H1 (cell line): ENCODE measurements around the gene SPSB3. TPM values are rescaled to one million over a fixed set of nuclear protein-coding genes. Genes with fewer than 3 reads are reported as not detected.

Experiments
- CTCF ChIA-PET: fragments of 300-600 bp; sonication (Branson Sonifier 250); formaldehyde crosslinking; loops from one replicate; lab custom pipeline; 2021; ENCODE audit not compliant: partially characterized antibody; lab: Charles Lee
- POLR2A ChIA-PET: fragments of 300-600 bp; sonication (Branson Sonifier 250); formaldehyde crosslinking; loops from one replicate; lab custom pipeline; 2021; ENCODE audit warnings: inconsistent platforms; ENCODE audit not compliant: partially characterized antibody; lab: Charles Lee
- DNase-seq, 2 experiments: peaks; one replicate each; pipeline versions ENCODE4 v3.0.0 to v3.0.0-alpha.2; 2010 to 2022; ENCODE audit warnings: low spot score in 2 of 2, low read depth in 1 of 2, mixed read lengths in 1 of 2
- FAIRE-seq: peaks from 2 replicates; lab custom pipeline; 2011; peaks lifted over from hg19 to GRCh38; lab: Jason Lieb, UNC
- H2AFZ ChIP-seq: 2 replicates; pipeline ENCODE4 v1.8.1; 2012; ENCODE audit warnings: low read length, inconsistent platforms
- H2AK5ac ChIP-seq: 2 replicates; pipeline ENCODE4 v1.6.1; 2013; ENCODE audit warnings: low read depth, low read length
- H2BK120ac ChIP-seq: replicated peaks from 2 replicates; pipeline ENCODE3; 2013; ENCODE audit warnings: low read depth, low read length, inconsistent platforms
- H2BK12ac ChIP-seq: 2 replicates; pipeline ENCODE4 v1.6.1; 2013; ENCODE audit warnings: low read depth, low read length
- H2BK15ac ChIP-seq: 2 replicates; pipeline ENCODE4 v1.6.1; 2013; ENCODE audit warnings: low read length
- H2BK20ac ChIP-seq: 2 replicates; pipeline ENCODE4 v1.6.1; 2013; ENCODE audit warnings: low read length
- H2BK5ac ChIP-seq: 2 replicates; pipeline ENCODE4 v1.6.1; 2013; ENCODE audit warnings: low read depth, low read length
- H3K14ac ChIP-seq: 2 replicates; pipeline ENCODE4 v1.6.1; 2013; ENCODE audit warnings: inconsistent platforms; ENCODE audit not compliant: insufficient read length
- H3K18ac ChIP-seq: 2 replicates; pipeline ENCODE4 v1.6.1; 2013; ENCODE audit warnings: low read length; ENCODE audit errors: extremely low read depth
- H3K23ac ChIP-seq: 2 replicates; pipeline ENCODE4 v1.6.1; 2013; ENCODE audit warnings: inconsistent platforms; ENCODE audit not compliant: insufficient read length
- H3K23me2 ChIP-seq: 2 replicates; pipeline ENCODE4 v1.6.1; 2013; ENCODE audit warnings: low read depth, low read length
- H3K27ac ChIP-seq: 2 replicates; pipeline ENCODE4 v1.6.1; 2011; ENCODE audit warnings: low read depth, low read length, inconsistent platforms
- H3K27me3 ChIP-seq, 4 experiments: replicated peaks in 1 of 4; 1 replicate in 1 of 4; 2 replicates in 3 of 4; pipeline versions ENCODE4 v1.6.1 to v1.8.1; 2011 to 2013; ENCODE audit warnings: low read length in 3 of 4, mild to moderate bottlenecking in 3 of 4, inconsistent platforms in 2 of 4, mixed read lengths in 2 of 4, moderate library complexity in 1 of 4; ENCODE audit not compliant: control insufficient read depth in 3 of 4, insufficient read depth in 3 of 4; ENCODE audit errors: extremely low read depth in 1 of 4
- H3K36me3 ChIP-seq, 4 experiments: 2 replicates each; pipeline versions ENCODE4 v1.6.1 to v1.8.1; 2011 to 2013; ENCODE audit warnings: mild to moderate bottlenecking in 4 of 4, low read length in 3 of 4, moderate library complexity in 2 of 4, control low read depth in 1 of 4, inconsistent platforms in 1 of 4; ENCODE audit not compliant: insufficient read depth in 4 of 4, control insufficient read depth in 2 of 4
- H3K4ac ChIP-seq: replicated peaks from 2 replicates; pipeline ENCODE3; 2013; ENCODE audit warnings: low read length, low read depth, mixed read lengths, inconsistent platforms; ENCODE audit not compliant: insufficient read length
- H3K4me1 ChIP-seq, 4 experiments: replicated peaks in 1 of 4; 1 replicate in 1 of 4; 2 replicates in 3 of 4; pipeline versions ENCODE4 v1.6.1 to v1.8.1; 2011 to 2013; ENCODE audit warnings: low read length in 3 of 4, inconsistent platforms in 2 of 4, mixed read lengths in 1 of 4; ENCODE audit not compliant: insufficient read depth in 4 of 4, control insufficient read depth in 3 of 4
- H3K4me2 ChIP-seq, 2 experiments: 2 replicates each; pipeline versions ENCODE4 v1.6.1 to v1.8.1; 2011 to 2013; ENCODE audit warnings: low read depth in 2 of 2, low read length in 2 of 2, control low read depth in 1 of 2, inconsistent platforms in 1 of 2, mild to moderate bottlenecking in 1 of 2; ENCODE audit not compliant: insufficient read depth in 1 of 2
- H3K4me3 ChIP-seq, 4 experiments: fragments of 200-600, 300-600 bp in 1 of 4; sonication (generic), shearing (Covaris generic), sonication (Bioruptor Twin) in 1 of 4; 2 replicates each; pipeline versions ENCODE4 v1.5.1 to v1.8.1; 2011 to 2016; ENCODE audit warnings: low read length in 4 of 4, low read depth in 3 of 4, control low read depth in 2 of 4, inconsistent platforms in 2 of 4, mild to moderate bottlenecking in 2 of 4, mixed read lengths in 1 of 4, moderate library complexity in 1 of 4; ENCODE audit not compliant: insufficient read depth in 2 of 4; ENCODE audit errors: extremely low read depth in 1 of 4
- H3K56ac ChIP-seq: replicated peaks from 2 replicates; pipeline ENCODE3; 2013; ENCODE audit warnings: low read depth, mild to moderate bottlenecking, mixed read lengths, low read length, inconsistent platforms; ENCODE audit not compliant: insufficient read length
- H3K79me1 ChIP-seq: 2 replicates; pipeline ENCODE4 v1.6.1; 2013; ENCODE audit warnings: low read depth, low read length, control low read depth
- H3K79me2 ChIP-seq, 2 experiments: 2 replicates each; pipeline versions ENCODE4 v1.6.1 to v1.8.1; 2012 to 2013; ENCODE audit warnings: low read length in 2 of 2, mild to moderate bottlenecking in 2 of 2, inconsistent platforms in 1 of 2; ENCODE audit not compliant: insufficient read depth in 2 of 2, control insufficient read depth in 1 of 2
- H3K9ac ChIP-seq, 4 experiments: replicated peaks in 1 of 4; 1 replicate in 1 of 4; 2 replicates in 3 of 4; pipeline versions ENCODE4 v1.6.1 to v1.8.1; 2011 to 2013; ENCODE audit warnings: low read depth in 3 of 4, low read length in 3 of 4, control low read depth in 2 of 4, mild to moderate bottlenecking in 2 of 4, moderate library complexity in 2 of 4, inconsistent platforms in 1 of 4; ENCODE audit errors: extremely low read depth in 1 of 4
- H3K9me3 ChIP-seq, 2 experiments: 2 replicates each; pipeline versions ENCODE4 v1.6.1 to v1.8.1; 2012 to 2013; ENCODE audit warnings: mild to moderate bottlenecking in 2 of 2, moderate library complexity in 2 of 2, control low read depth in 1 of 2, inconsistent platforms in 1 of 2, low read depth in 1 of 2, low read length in 1 of 2, mixed read lengths in 1 of 2; ENCODE audit not compliant: insufficient read depth in 2 of 2
- H4K20me1 ChIP-seq, 2 experiments: replicated peaks in 1 of 2; 2 replicates each; pipeline versions ENCODE3 to v1.8.1; 2011 to 2013; ENCODE audit warnings: inconsistent platforms in 2 of 2, low read length in 2 of 2, mild to moderate bottlenecking in 1 of 2; ENCODE audit not compliant: insufficient read depth in 2 of 2, control insufficient read depth in 1 of 2
- H4K5ac ChIP-seq: 2 replicates; pipeline ENCODE4 v1.6.1; 2013; ENCODE audit warnings: low read length, low read depth, mixed read lengths, inconsistent platforms; ENCODE audit not compliant: insufficient read length
- H4K8ac ChIP-seq: 2 replicates; pipeline ENCODE4 v1.8.0; 2013; ENCODE audit warnings: mild to moderate bottlenecking, moderate library complexity, low read length, inconsistent platforms; ENCODE audit not compliant: insufficient read depth; ENCODE audit errors: extremely low read depth
- H4K91ac ChIP-seq: replicated peaks from 2 replicates; pipeline ENCODE3; 2013; ENCODE audit warnings: low read length, mixed read lengths, inconsistent platforms; ENCODE audit not compliant: insufficient read length
- ASH2L ChIP-seq: fragments of 200-600, 300-600 bp; sonication (generic); IDR thresholded peaks from one replicate; pipeline ENCODE4 v1.7.1; 2017; ENCODE audit warnings: low read length
- BRCA1 ChIP-seq: IDR thresholded peaks from 2 replicates; pipeline ENCODE4 v1.6.1; 2012; ENCODE audit warnings: low read depth, low read length, improper control_type of control experiment
- CBX5 ChIP-seq: fragments of 300-800, 300-1000 bp; sonication (generic); IDR thresholded peaks from 2 replicates; pipeline ENCODE4 v1.7.1; 2016; ENCODE audit warnings: antibody characterized with exemption, low read length, low read depth
- CEBPB ChIP-seq: IDR thresholded peaks from 2 replicates; pipeline ENCODE4 v1.6.1; 2012; ENCODE audit warnings: low read depth, low read length
- CTBP2 ChIP-seq: IDR thresholded peaks from 2 replicates; pipeline ENCODE4 v1.7.0; 2011; ENCODE audit warnings: borderline replicate concordance, mild to moderate bottlenecking, moderate library complexity, mixed read lengths, low read length; ENCODE audit not compliant: insufficient read depth, insufficient read length
- GABPA ChIP-seq: IDR thresholded peaks from 2 replicates; pipeline ENCODE4 v1.6.1; 2011; ENCODE audit warnings: mild to moderate bottlenecking, low read length, moderate library complexity, borderline replicate concordance; ENCODE audit not compliant: insufficient read depth
- HDAC6 ChIP-seq: IDR thresholded peaks from one replicate; pipeline ENCODE4 v1.7.1; 2012; ENCODE audit warnings: low read depth, mild to moderate bottlenecking, inconsistent platforms, low read length, moderate library complexity
- KDM1A ChIP-seq: fragments of 200-600, 300-600 bp; sonication (generic); IDR thresholded peaks from 2 replicates; pipeline ENCODE4 v1.7.1; 2016; ENCODE audit warnings: mild to moderate bottlenecking, low read length, borderline replicate concordance
- KDM5A ChIP-seq: fragments of 200-600 bp; IDR thresholded peaks from 2 replicates; pipeline ENCODE4 v1.7.1; 2012; ENCODE audit warnings: mild to moderate bottlenecking, low read length, inconsistent platforms, mixed read lengths
- POLR2A ChIP-seq, 2 experiments: IDR thresholded peaks; 1 replicate in 1 of 2; 2 replicates in 1 of 2; pipeline ENCODE4 v1.6.1; 2011; ENCODE audit warnings: low read depth in 2 of 2, low read length in 2 of 2, mild to moderate bottlenecking in 2 of 2; ENCODE audit errors: control extremely low read depth in 1 of 2
- RFX5 ChIP-seq: IDR thresholded peaks from 2 replicates; pipeline ENCODE4 v1.6.1; 2011; ENCODE audit warnings: low read depth, low read length, improper control_type of control experiment, borderline replicate concordance
- TAF1 ChIP-seq: IDR thresholded peaks from 2 replicates; pipeline ENCODE4 v1.6.1; 2011; ENCODE audit warnings: mild to moderate bottlenecking, low read depth, low read length
- TCF12 ChIP-seq: IDR thresholded peaks from 2 replicates; pipeline ENCODE4 v1.6.1; 2011; ENCODE audit warnings: low read depth, mild to moderate bottlenecking, low read length
- TEAD4 ChIP-seq: IDR thresholded peaks from 2 replicates; pipeline ENCODE4 v1.6.1; 2012; ENCODE audit warnings: low read depth, low read length, inconsistent platforms, mixed read lengths
- ZNF274 ChIP-seq: IDR thresholded peaks from 2 replicates; pipeline ENCODE4 v1.7.0; 2012; ENCODE audit warnings: low read length, borderline replicate concordance; ENCODE audit errors: extremely low read depth
- WGBS, 2 experiments: shearing (Covaris generic) in 1 of 2; methylation state at CpG; one replicate each; pipeline versions ENCODE4 v1.1.6 to v1.1.7; 2013 to 2015; ENCODE audit warnings: low lambda C conversion rate in 2 of 2, mixed read lengths in 2 of 2, inconsistent platforms in 1 of 2, low coverage in 1 of 2, missing lambda C conversion rate in 1 of 2; ENCODE audit not compliant: insufficient replicate concordance in 2 of 2, insufficient coverage in 1 of 2, insufficient read length in 1 of 2; ENCODE audit errors: extremely low coverage in 1 of 2, missing lambda C conversion rate in 1 of 2; 5-methylcytosine and 5-hydroxymethylcytosine counted together
- polyA plus RNA-seq, 7 experiments: library from polyadenylated mRNA; depleted of rRNA in 3 of 7; stranded (reverse) in 5 of 7; unstranded in 2 of 7; fragments of >200 nt in 5 of 7; fragments of 200-250 nt in 2 of 7; gene quantifications; 1 replicate in 5 of 7; 2 replicates in 1 of 7; 4 replicates in 1 of 7; pipeline versions ENCODE4 v1.2.1 to v1.2.3, GENCODE V29; 2011 to 2013; ENCODE audit warnings: missing spikeins in 2 of 7, mixed read lengths in 2 of 7
- total RNA-seq: library from RNA; stranded (reverse); fragmentation: NEBNext Ultra II Directional; extraction: Animal tissue kit (Norgen Biotek cat#: 25700); gene quantifications from 2 replicates; pipeline ENCODE4 v1.2.1, GENCODE V29; 2021

The SPSB3 gene
- total and polyA plus RNA-seq, 2 of the 8 experiments (the other 6 are each of a cell fraction or from before 2014, with no cell fraction given), result 22.5 to 37.8 TPM

DNA sequence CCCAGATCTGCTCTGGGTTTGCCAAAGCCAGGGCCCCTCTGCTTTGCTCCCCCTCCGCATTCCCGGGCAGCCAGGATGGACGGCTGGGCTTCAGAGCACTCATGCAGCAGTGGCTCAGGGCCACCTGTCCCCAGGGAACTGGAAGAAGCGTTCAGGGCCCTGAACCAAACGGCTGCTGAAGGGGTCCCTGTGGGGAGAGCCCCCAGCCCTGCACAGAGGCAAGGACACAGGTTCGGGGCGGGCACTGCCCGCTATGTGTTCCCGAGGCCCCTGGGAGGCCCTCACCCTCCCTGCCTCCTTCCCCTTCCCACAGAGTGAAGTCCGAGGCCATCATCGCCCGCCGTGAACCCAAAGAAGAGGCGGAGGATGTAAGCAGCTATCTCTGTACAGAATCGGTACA, 21.5 kb downstream of the SPSB3 start:
- Histone ChIP-seq H4K20me1 (peaks cover 1 to 8% of the 10 kb centered on the region in 2 experiments), H3K79me2 (no peaks in the 10 kb centered on the region; a peak in 1 of 4 replicates), H3K23me2 (no peaks in the 10 kb centered on the region; the same call in 1 of the 2 replicates), H2BK5ac (no peak overlapping the region), H3K4me3 (no peak overlapping the region), H3K9ac (no peak overlapping the region), H3K36me3 (peaks cover 0 to 9% (median 3%) of the 10 kb centered on the region in 4 experiments; a peak in 4 of 8 replicates), H2BK12ac (no peak overlapping the region), H3K9me3 (no peaks in the 10 kb centered on the region; a peak in 1 of 4 replicates), H3K4me2 (no peak overlapping the region), H4K91ac (no peak overlapping the region), H3K4ac (no peak overlapping the region), H4K8ac (no peak overlapping the region; the same call in 1 of the 2 replicates), H3K14ac (no peak overlapping the region), H3K27ac (no peak overlapping the region), H3K79me1 (no peaks in the 10 kb centered on the region), H3K23ac (no peak overlapping the region), H2AK5ac (no peak overlapping the region), H3K18ac (no peak overlapping the region), H3K27me3 (no peaks in the 10 kb centered on the region; a peak in 1 of 7 replicates), H2BK20ac (no peak overlapping the region), H2BK120ac (no peak overlapping the region), H3K56ac (no peak overlapping the region), H4K5ac (no peak overlapping the region), H2AFZ (no peak overlapping the region), H2BK15ac (no peak overlapping the region), H3K4me1 (peaks cover 0 to 13% (median 7%) of the 10 kb centered on the region in 4 experiments; a peak in 5 of 7 replicates)
- FAIRE-seq (no peak), DNase-seq (no peak)
- CTCF ChIA-PET, result interaction anchor here (1.7 kb wide), 1 partner anchor 37 kb away, joined by 9 read pairs; no protein-coding TSS in a partner anchor
- WGBS, 2 experiments, result 93% methylated on average over 13 of the region's 15 CpGs; no CpG with 5 or more reads in 1 of the 2 experiments
- POLR2A ChIA-PET, result interaction anchor here (0.6 to 3.4 kb wide), 3 partner anchors 9 to 283 kb away, joined by 3 to 29 read pairs (median 3); partner anchors contain the start of genes EME2, MRPS34 and NME3
- no peak for TF ChIP-seq BRCA1
- no peak for TF ChIP-seq CBX5
- no peak for TF ChIP-seq GABPA
- no peak for TF ChIP-seq KDM1A
- TF ChIP-seq TCF12, result no peak
- no peak for TF ChIP-seq KDM5A
- TF ChIP-seq POLR2A (IDR thresholded peaks at IDR 0.05; ENCODE audit: control extremely low read depth in 1 of 2, low read depth in 2 of 2, low read length in 2 of 2), result no peak
- TF ChIP-seq ASH2L, result no peak
- no peak for TF ChIP-seq TEAD4
- no peak for TF ChIP-seq TAF1
- TF ChIP-seq CTBP2, result no peak
- no peak for TF ChIP-seq HDAC6
- TF ChIP-seq ZNF274, result no peak
- TF ChIP-seq RFX5, result no peak
- no peak for TF ChIP-seq CEBPB
